GM23248 (cell line): ENCODE data around the gene SPATA46. TPM values are rescaled to one million over a fixed set of nuclear protein-coding genes. Genes with fewer than 3 reads are reported as not detected.
A peak's percentile ranks its signal among the peaks of the same experiment; 100 is the strongest.

Experiments used
- DNase-seq: peaks from one replicate; pipeline ENCODE4 v3.0.0-alpha.2; 2015
- H2AFZ ChIP-seq: fragments of 200-600 bp; sonication (generic); 2 replicates; pipeline ENCODE4 v1.6.1; 2016; ENCODE audit warnings: antibody characterized with exemption
- H3F3A ChIP-seq: fragments of 200-600 bp; sonication (generic); 2 replicates; pipeline ENCODE4 v1.6.1; 2016; ENCODE audit warnings: mild to moderate bottlenecking, antibody characterized with exemption, mixed run types; ENCODE audit not compliant: insufficient read depth
- H3K27ac ChIP-seq: fragments of 200-600 bp; sonication (generic); 2 replicates; pipeline ENCODE4 v1.5.1; 2016; ENCODE audit warnings: mild to moderate bottlenecking
- H3K27me3 ChIP-seq: fragments of 200-600 bp; sonication (generic); replicated peaks from 2 replicates; pipeline ENCODE4 v1.6.1; 2016; ENCODE audit warnings: mild to moderate bottlenecking; ENCODE audit not compliant: insufficient read depth
- H3K36me3 ChIP-seq: fragments of 200-600 bp; sonication (generic); 2 replicates; pipeline ENCODE4 v1.6.1; 2016; ENCODE audit warnings: low read depth, mild to moderate bottlenecking
- H3K4me1 ChIP-seq: fragments of 200-600 bp; sonication (generic); 2 replicates; pipeline ENCODE4 v1.6.1; 2016; ENCODE audit warnings: mild to moderate bottlenecking; ENCODE audit not compliant: insufficient read depth
- H3K4me2 ChIP-seq: fragments of 200-600 bp; sonication (generic); one replicate; pipeline ENCODE4 v1.6.1; 2016; ENCODE audit warnings: mild to moderate bottlenecking; ENCODE audit not compliant: unreplicated experiment
- H3K4me3 ChIP-seq: fragments of 200-600 bp; sonication (generic); 2 replicates; pipeline ENCODE4 v1.5.1; 2016; ENCODE audit warnings: mild to moderate bottlenecking
- H3K79me2 ChIP-seq: fragments of 200-600 bp; sonication (generic); 2 replicates; pipeline ENCODE4 v1.6.1; 2016; ENCODE audit warnings: mild to moderate bottlenecking; ENCODE audit not compliant: insufficient read depth
- H3K9ac ChIP-seq: fragments of 200-600 bp; sonication (generic); 2 replicates; pipeline ENCODE4 v1.6.1; 2016; ENCODE audit warnings: mild to moderate bottlenecking
- H3K9me2 ChIP-seq: fragments of 200-600 bp; sonication (generic); 2 replicates; pipeline ENCODE4 v1.6.1; 2016; ENCODE audit warnings: mixed run types, mild to moderate bottlenecking, moderate library complexity; ENCODE audit not compliant: insufficient read depth
- H3K9me3 ChIP-seq: fragments of 200-600 bp; sonication (generic); one replicate; pipeline ENCODE4 v1.6.1; 2017; ENCODE audit warnings: low read depth
- H4K20me1 ChIP-seq: fragments of 200-600 bp; sonication (generic); 2 replicates; pipeline ENCODE4 v1.6.0; 2016; ENCODE audit not compliant: insufficient read depth
- EZH2 ChIP-seq: fragments of 200-600 bp; sonication (generic); IDR thresholded peaks from 2 replicates; pipeline ENCODE4 v1.6.1; 2018; ENCODE audit warnings: antibody characterized with exemption, mild to moderate bottlenecking; ENCODE audit not compliant: insufficient read depth, poor library complexity, severe bottlenecking
- EZH2phosphoT487 ChIP-seq: fragments of 200-600 bp; sonication (generic); IDR thresholded peaks from 2 replicates; pipeline ENCODE4 v1.6.1; 2018; ENCODE audit warnings: antibody characterized with exemption, moderate library complexity, mild to moderate bottlenecking, low read depth; ENCODE audit not compliant: insufficient read depth
- WGBS, 2 experiments: methylation state at CpG; one replicate each; pipeline ENCODE4 v1.1.6; 2015 to 2017; ENCODE audit warnings: low lambda C conversion rate in 2 of 2, low coverage in 1 of 2; ENCODE audit errors: missing lambda C conversion rate in 2 of 2; 5-methylcytosine and 5-hydroxymethylcytosine counted together
- in situ Hi-C: fragments of 300-500 bp; cut with MboI; formaldehyde crosslinking; loops from 2 replicates; pipeline ENCODE4 v1.15.0; 2020
- polyA plus RNA-seq: library from polyadenylated mRNA; unstranded; fragments of >200 nt; fragmentation: Nextera tagmentation; extraction: Ambion mirVana; gene quantifications from 2 replicates; pipeline ENCODE4 v1.2.1, GENCODE V29; 2016
- total RNA-seq: library from RNA; depleted of rRNA; stranded (reverse); fragments of >200 nt; shearing (Covaris generic); gene quantifications from 2 replicates; pipeline ENCODE4 v1.2.3, GENCODE V29; 2014

The SPATA46 gene
- total and polyA plus RNA-seq, 2 experiments from 2014 or later, result not detected

GRCh38 chr1:162417650-162418049 is 41.0 kb upstream of the SPATA46 start:
- H3K4me3 ChIP-seq, result no peak overlapping the region
- H3K9me2 ChIP-seq, result no peaks in the 10 kb centered on the region
- TF ChIP-seq EZH2 (no peak), EZH2phosphoT487 (no peak)
- WGBS, 2 experiments, result 82 to 88% methylated on average over 7 of the region's 7 CpGs
- no peak overlapping the region for H3K4me2 ChIP-seq
- no peaks in the 10 kb centered on the region for H4K20me1 ChIP-seq
- no peak for DNase-seq
- H3K9me3 ChIP-seq, result no peaks in the 10 kb centered on the region
- in situ Hi-C loops, result no loop called here
- no peak overlapping the region for H2AFZ ChIP-seq
- no peaks in the 10 kb centered on the region for H3K4me1 ChIP-seq
- no peaks in the 10 kb centered on the region for H3K27me3 ChIP-seq
- H3K9ac ChIP-seq, result no peak overlapping the region
- no peak overlapping the region for H3K27ac ChIP-seq
- no peaks in the 10 kb centered on the region for H3K36me3 ChIP-seq
- no peaks in the 10 kb centered on the region for H3F3A ChIP-seq
- H3K79me2 ChIP-seq, result no peaks in the 10 kb centered on the region

GRCh38 chr1:162416909-162417308 is 40.3 kb upstream of the SPATA46 start:
- no peaks in the 10 kb centered on the region for H3K9me2 ChIP-seq
- no peaks in the 10 kb centered on the region for H4K20me1 ChIP-seq
- no peak overlapping the region for H2AFZ ChIP-seq
- no peak overlapping the region for H3K9ac ChIP-seq
- in situ Hi-C loops, result no loop called here
- H3K4me3 ChIP-seq, result no peak overlapping the region
- no peaks in the 10 kb centered on the region for H3F3A ChIP-seq
- DNase-seq, result no peak
- H3K27ac ChIP-seq, result no peak overlapping the region
- no peaks in the 10 kb centered on the region for H3K79me2 ChIP-seq
- no peak for TF ChIP-seq EZH2
- no peak for TF ChIP-seq EZH2phosphoT487
- WGBS, 2 experiments, result 63 to 69% methylated on average over 2 of the region's 2 CpGs
- no peak overlapping the region for H3K4me2 ChIP-seq
- H3K27me3 ChIP-seq, result no peaks in the 10 kb centered on the region
- no peaks in the 10 kb centered on the region for H3K9me3 ChIP-seq
- H3K36me3 ChIP-seq, result no peaks in the 10 kb centered on the region
- H3K4me1 ChIP-seq, result peaks cover 3% of the 10 kb centered on the region; the same call in 1 of the 2 replicates

GRCh38 chr1:162416215-162416614 is 39.6 kb upstream of the SPATA46 start:
- H3K9me2 ChIP-seq, result no peaks in the 10 kb centered on the region
- H3K9ac ChIP-seq, result no peak overlapping the region
- no peaks in the 10 kb centered on the region for H3K27me3 ChIP-seq
- in situ Hi-C loops, result no loop called here
- H3K4me2 ChIP-seq, result no peak overlapping the region
- no peaks in the 10 kb centered on the region for H3K9me3 ChIP-seq
- H3K4me3 ChIP-seq, result no peak overlapping the region
- no peak for TF ChIP-seq EZH2
- TF ChIP-seq EZH2phosphoT487, result no peak
- no peak for DNase-seq
- no peaks in the 10 kb centered on the region for H3K36me3 ChIP-seq
- no peak overlapping the region for H2AFZ ChIP-seq
- H3F3A ChIP-seq, result no peaks in the 10 kb centered on the region
- H4K20me1 ChIP-seq, result no peaks in the 10 kb centered on the region
- no peaks in the 10 kb centered on the region for H3K79me2 ChIP-seq
- no peak overlapping the region for H3K27ac ChIP-seq
- H3K4me1 ChIP-seq, result peaks cover 8% of the 10 kb centered on the region; the same call in 1 of the 2 replicates

- Histone ChIP-seq H2AFZ (no peak within 1 kb of the TSS), H3K4me2 (no peak within 1 kb of the TSS), H3K36me3 (no peaks in the 10 kb centered on the region), H3K79me2 (no peaks in the 10 kb centered on the region), H3K27ac (no peak within 1 kb of the TSS), H3K4me1 (peaks cover 10% of the 10 kb centered on the region), H3K9me2 (no peaks in the 10 kb centered on the region), H3K9ac (no peak within 1 kb of the TSS), H3K4me3 (no peak within 1 kb of the TSS), H3K27me3 (no peaks in the 10 kb centered on the region), H3K9me3 (no peaks in the 10 kb centered on the region), H4K20me1 (no peaks in the 10 kb centered on the region), H3F3A (no peaks in the 10 kb centered on the region)
- 69% methylated on average over 3 of the region's 3 CpGs for WGBS, 2 experiments
- in situ Hi-C loops, result no loop called here
- peak; percentile 57 for DNase-seq
- no peak for TF ChIP-seq EZH2phosphoT487
- TF ChIP-seq EZH2, result no peak
Observed at GRCh38 chr1:162412002-162412401, 35.3 kb upstream of the SPATA46 start, which contains the start of gene SH2D1B. TSS of gene SH2D1B (minus strand) at chr1:162412136. CDS start at chr1:162412016, 120 bp downstream.

- WGBS, 2 experiments, result 100% methylated on average over 1 of the region's 1 CpG
- Histone ChIP-seq H3K36me3 (no peaks in the 10 kb centered on the region), H3K9me2 (no peaks in the 10 kb centered on the region), H2AFZ (no peak overlapping the region), H3K9me3 (no peaks in the 10 kb centered on the region), H3K79me2 (no peaks in the 10 kb centered on the region), H3K4me1 (peaks cover 38% of the 10 kb centered on the region), H4K20me1 (no peaks in the 10 kb centered on the region), H3K27ac (no peak overlapping the region), H3F3A (peaks cover 11% of the 10 kb centered on the region), H3K27me3 (no peaks in the 10 kb centered on the region), H3K9ac (no peak overlapping the region), H3K4me3 (no peak overlapping the region), H3K4me2 (no peak overlapping the region)
- DNase-seq, result no peak
- TF ChIP-seq EZH2phosphoT487 (no peak), EZH2 (no peak)
- in situ Hi-C loops, result no loop called here
Observed at GRCh38 chr1:162407539-162407938, 30.9 kb upstream of the SPATA46 start.
